ENCODE measurements around the gene SPINT2.

GRCh38 chr19:38234615-38235014 is 29.8 kb upstream of the SPINT2 start:
- TF ChIP-seq EZH2 (IDR thresholded peaks at IDR 0.05): no peak
- no peak for TF ChIP-seq POLR2AphosphoS5 (IDR thresholded peaks at IDR 0.05; ENCODE audit: borderline replicate concordance, low read depth, low read length)

All from SK-N-MC (cell line).